AG20443 (cell line): Measurements from ENCODE around the gene LRRC18.

ENCODE experiments used
- DNase-seq: peaks from one replicate; pipeline ENCODE4 v3.0.0; 2012; ENCODE audit warnings: low spot score, mixed read lengths

The LRRC18 gene

DNA sequence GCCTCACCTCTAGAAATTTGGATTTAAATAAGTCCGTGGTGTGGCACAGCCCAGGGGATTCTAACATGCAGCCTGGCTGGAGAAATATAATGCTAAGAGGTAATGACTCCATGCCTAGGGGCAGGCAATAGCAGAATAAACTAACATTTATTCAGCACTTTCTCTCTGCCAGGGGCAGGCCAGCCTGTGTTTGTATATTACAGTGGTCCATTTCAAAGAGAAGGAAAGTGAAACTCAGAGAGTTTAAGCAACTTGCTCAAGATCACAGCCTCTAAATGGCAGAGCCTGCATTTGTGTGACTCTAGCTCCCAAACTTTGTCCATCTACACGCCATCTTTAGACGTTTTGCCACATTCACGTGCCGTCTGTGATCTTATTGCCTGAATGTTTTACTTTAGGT is 6.7 kb upstream of the LRRC18 start:
- no peak for DNase-seq

DNA sequence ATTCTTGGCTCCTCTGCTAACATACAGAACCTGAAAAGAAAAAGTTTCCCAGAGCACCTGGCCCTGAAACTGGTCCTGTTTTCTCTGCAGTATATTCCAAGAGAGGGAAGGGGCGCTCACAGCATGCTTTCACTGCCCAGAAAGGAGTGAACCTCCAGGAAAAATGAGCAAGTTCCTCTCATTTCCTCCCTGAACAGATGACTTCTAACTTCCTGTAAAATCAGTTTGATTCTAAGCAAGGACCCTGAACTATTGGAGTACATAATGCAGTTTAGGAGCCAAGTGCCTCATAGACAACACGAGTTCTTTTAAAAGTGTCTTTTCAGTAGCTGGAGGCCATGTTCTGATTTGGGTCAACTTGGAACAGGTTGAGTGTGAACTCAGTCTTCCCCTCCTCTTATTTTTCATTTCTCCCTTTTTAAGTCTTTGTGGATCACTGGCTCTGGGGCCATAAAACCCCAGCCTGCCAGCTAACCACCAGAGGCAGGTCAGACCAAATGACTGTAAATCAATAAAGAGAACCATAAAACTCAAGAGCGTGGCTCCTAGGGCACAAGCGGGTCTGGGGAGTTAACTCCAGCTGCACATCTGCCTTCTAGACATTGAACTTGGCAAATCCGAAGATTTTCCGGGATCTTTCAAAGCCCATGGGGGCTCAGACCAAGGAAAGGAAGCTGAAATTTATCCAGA is 5.9 kb upstream of the LRRC18 start:
- no peak for DNase-seq

DNA sequence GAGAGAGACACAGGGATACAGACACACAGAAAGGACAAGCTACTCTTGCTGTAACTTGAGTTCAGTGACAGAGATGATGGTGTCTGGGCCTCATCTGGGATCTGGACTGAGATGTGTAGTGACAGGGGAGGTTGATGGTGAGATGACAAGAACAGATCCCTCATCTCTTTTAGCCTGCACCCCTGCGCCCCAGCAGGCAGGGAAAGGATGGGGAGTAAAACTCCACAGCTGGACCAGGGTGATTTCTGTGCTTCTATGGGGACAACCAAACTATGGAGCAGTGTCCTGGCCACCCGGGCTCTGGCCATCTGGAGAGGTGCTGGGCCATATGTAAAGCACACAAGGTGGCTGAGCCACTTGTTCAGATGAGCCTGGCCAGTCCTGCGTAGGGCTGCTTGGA is 4.5 kb upstream of the LRRC18 start:
- no peak for DNase-seq

- no peak for DNase-seq
These were observed 3.5 kb upstream of the LRRC18 start for GRCh38 chr10:48943096-48943495.

- DNase-seq: no peak
These were observed 1.9 kb upstream of the LRRC18 start for GRCh38 chr10:48941427-48942075.

- DNase-seq: no peak
These were observed 1.3 kb upstream of the LRRC18 start for GRCh38 chr10:48940958-48941357.

GRCh38 chr10:48940372-48940771 is 732 bp upstream of the LRRC18 start:
- DNase-seq: no peak

DNA sequence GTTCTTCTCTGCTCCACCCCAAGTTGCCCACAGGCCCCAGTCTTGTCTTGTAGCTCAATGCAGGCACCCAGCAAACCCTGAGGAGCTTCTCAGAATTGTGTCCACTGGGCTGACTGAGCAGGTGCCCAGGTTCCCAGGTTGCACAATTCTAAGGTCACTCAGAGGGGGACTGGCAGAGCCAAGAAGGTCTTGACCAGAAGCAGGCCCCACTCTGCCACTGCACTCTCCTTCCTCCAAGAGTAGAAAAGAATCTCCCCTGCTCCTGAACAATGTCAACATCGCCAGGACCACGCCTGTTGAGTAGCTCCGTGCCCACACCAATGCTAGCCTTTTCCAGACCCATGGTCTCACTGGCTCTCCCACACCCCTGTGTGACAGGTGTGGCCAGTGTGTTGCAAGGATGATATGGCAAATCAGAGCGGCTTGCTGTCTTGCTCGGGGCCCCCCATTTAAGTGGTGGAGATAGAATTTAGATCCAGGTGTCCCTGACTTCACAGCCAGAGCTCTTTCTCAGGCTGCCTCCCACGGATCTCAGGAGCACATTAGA is 577 bp downstream of the LRRC18 start:
- no peak for DNase-seq

DNA sequence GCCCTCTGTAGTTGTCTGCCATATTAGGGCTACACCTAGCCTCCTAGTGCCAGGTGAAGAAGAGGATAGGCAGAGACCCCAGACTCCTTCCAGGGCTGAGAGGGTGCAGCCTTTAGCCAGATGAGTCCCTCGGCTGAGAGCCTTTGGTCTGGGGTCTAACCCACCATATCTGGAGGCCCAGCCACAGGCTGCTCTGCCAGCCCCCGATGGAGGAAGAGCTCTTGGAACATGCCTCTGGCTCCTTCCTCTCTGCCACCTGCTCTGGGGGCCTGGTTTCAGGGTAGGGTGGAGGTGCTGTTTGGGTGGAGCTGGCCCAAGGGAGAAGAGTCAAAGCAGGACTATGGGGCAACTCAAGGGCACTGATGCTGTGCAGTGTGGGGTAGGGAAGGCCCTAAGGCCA is 1.4 kb downstream of the LRRC18 start:
- no peak for DNase-seq

- no peak for DNase-seq
These were observed 1.8 kb downstream of the LRRC18 start for GRCh38 chr10:48937796-48938195.

DNA sequence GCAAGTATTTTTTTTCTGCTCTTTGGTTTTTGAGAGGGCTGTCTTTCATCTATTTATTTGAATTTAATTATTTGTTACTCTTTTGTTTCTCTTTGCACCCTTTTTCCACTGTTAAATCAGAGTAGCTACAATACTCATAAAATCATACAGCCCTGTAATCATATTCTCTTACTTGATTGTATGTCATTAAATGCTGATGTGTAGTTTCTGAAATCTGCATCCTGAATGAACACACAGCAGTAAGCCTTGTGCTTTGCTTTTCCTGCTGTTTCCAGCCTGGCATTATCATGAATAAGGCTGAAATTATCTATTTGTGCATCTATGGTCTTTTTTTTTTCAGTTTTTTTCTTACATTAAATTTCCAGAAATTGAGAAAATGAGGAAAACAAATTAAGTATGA is 4.1 kb downstream of the LRRC18 start:
- no peak for DNase-seq

- no peak for DNase-seq
These were observed 4.8 kb downstream of the LRRC18 start for GRCh38 chr10:48934672-48935501.

DNA sequence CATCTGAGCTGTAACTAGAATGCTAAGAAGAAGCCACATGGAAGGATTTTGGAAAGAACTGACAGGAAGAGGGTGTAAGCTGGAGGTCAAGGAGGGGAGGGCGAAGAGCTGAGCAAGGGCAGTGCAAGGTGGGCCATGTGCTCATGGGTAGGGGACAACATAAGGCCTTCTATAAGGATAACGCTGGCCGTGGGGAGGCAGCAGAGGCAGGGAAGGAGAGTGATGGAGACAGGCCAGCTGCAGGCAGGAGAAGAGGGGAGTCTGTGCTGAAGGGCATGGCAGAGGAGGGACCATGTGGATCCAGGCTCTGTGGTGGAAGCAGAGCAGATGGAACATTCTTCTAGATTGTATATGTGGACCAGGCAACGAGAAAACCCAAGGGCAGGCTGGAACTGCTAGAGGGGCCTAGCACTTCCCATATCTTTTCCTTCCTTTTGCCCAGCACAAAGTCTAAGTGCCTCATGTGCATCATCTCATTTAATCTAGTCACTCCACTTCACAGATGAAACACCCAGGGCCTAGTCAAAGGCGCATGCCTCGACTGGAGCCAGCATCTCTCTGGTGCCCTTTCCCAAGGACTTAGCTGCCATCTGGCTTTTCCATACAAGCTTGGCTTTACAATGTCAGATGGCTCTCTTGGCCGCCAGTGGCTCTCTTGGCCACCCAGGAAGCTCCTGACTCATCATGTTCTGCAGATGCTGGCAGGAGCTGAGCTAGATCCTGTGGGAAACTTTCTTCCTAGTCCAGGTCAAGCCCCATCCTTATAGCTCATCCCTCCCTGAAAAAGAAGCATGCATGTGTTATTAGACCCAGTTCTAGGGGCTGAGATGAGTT is 6.6 kb downstream of the LRRC18 start:
- no peak for DNase-seq

GRCh38 chr10:48931188-48931587 is 8.5 kb downstream of the LRRC18 start:
- no peak for DNase-seq

DNA sequence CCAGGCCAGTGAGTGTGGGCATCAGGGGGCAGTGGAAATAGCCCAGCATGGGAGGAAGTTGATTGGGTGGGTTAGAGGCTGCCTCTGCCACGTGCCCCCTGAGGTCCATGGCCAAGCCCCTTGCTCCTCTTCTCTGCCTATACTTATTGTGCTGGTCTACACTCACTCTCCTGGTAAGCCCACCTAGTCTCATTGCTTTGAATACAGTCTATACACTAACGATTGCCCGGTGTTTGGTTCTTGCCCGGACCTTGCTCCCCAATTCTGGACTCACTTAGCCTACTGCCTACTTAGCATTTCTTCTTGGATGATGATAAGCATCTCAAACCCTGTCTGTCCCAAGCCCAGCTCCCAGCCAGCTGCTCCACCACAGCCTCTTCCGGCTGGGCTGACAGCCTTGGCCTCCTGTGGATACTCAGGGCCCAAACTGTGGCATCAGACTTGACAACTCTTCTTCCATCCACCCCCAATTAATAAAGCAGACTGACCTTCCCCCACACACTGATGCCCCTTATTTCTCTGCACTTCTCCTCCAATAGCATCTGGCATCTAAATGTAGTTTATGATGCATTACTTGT is 10.1 kb downstream of the LRRC18 start:
- DNase-seq: no peak

DNA sequence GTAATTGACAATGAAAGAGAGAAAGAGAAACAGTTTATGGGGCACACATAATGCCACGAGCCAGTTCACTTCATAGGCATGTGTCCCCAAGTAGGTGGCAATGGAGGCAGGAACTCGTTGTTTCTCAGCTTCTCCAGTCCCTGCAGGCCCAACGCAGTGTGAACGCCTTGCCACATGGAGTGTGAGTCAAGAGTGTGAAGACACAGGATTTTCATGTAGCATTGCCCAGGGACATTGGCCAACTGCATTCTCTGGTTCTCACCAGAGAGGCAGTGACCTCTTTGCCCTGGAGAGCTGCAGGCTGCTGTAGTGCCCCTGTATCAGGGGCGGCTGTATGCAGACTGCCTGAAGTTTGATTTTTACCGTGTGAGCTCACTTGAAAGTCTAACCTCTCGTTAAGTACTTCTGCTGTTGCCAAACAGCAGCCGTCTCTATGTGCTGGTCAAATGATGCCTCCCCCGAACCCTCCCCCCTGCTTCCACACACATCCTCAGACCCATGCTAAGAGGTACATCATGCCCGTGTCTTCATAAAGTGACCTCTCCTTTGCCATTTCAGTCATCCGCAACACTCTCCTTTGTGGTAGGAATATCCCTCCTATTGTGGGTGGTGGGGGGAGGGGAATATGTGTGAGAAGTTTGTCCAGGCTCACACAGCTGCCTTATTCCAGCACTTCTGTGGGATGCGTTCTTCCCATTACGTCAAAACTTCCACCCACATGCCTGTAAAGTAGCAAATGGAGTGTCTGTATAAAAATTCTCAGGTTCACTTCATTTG is 12.7 kb downstream of the LRRC18 start:
- DNase-seq: no peak

GRCh38 chr10:48926255-48926654 is 13.4 kb downstream of the LRRC18 start:
- DNase-seq: no peak

DNA sequence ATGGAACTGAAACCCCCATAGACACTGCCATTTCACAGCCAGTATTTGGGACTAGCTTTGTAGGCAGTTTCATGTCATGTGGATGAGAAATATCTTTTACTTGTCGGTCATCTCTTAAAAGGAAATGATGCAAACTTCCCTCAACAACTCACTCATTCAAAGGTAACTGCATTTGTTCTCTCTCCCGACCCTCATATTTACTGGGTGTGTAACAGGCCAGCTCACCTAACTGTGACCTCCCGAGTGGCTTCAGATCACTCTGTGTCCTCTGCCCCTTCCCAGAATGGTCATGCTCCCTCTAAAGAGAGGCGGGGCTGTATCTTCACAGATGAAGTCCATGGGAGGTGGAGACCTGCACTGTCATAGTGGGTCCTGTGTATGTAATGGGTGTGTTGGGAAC is 14.7 kb downstream of the LRRC18 start:
- no peak for DNase-seq

DNA sequence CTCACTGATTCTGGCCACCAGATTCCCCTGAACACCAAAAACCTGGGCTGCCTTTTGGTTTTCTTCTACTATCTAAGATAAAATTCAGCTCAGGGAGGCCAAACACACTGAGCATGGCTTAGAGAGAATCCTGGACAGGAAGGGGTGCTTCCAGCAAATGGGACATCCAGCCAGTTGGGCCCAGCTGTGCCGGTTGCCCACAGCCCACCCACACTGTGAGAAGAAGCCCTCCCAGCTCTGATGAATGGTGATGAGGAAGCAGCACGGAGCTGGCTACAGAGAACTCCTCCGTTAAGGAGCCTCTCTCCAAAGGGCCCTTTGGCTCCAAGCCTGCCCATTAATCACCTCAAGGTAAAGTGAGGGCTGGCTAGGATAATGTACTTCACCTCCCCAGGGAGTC is 15.9 kb downstream of the LRRC18 start:
- no peak for DNase-seq

DNA sequence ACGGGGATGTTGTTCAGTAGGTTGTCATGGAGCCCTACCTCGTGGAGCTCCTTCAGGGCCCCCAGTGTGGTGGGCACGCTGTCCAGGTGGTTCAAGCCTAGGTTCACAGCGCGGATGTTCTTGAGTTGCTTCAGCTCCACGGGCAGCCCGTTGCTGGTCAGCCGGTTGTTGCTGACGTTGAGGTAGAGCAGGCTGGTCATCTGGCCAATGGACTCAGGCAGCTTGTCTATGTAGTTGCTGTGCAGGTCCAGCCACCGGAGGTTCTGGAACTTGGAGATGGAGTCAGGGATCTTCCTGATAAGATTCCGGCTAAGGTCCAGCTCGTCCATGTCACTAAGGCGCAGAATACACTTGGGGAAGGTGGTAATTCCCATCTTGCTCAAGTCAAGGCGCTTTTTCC is 26.0 kb downstream of the LRRC18 start:
- no peak for DNase-seq

- no peak for DNase-seq
These were observed 29.1 kb downstream of the LRRC18 start for GRCh38 chr10:48910548-48910947.
